HG03060 (cell line): Measurements from ENCODE around the gene PDILT.

ENCODE experiments used
- ATAC-seq: cut with Tn5 transposase; IDR thresholded peaks from one replicate; pipeline ENCODE4 v1.9.1; 2021; ENCODE audit warnings: low read depth, moderate number of reproducible peaks; ENCODE audit not compliant: unreplicated experiment

PDILT gene

GRCh38 chr16:20369452-20370054, 35.0 kb downstream of the PDILT start:
- no peak for ATAC-seq

GRCh38 chr16:20364051-20364450, 40.5 kb downstream of the PDILT start:
- ATAC-seq, result no peak

- no peak for ATAC-seq
Observed at GRCh38 chr16:20363191-20363590, 41.3 kb downstream of the PDILT start.

- no peak for ATAC-seq
Observed at GRCh38 chr16:20359997-20360396, 44.5 kb downstream of the PDILT start.

- ATAC-seq, result no peak
Observed at GRCh38 chr16:20355114-20355782, 49.3 kb downstream of the PDILT start.

- no peak for ATAC-seq
Observed at GRCh38 chr16:20353379-20353778, 51.2 kb downstream of the PDILT start.

GRCh38 chr16:20352615-20353014, 51.9 kb downstream of the PDILT start, which contains the start of gene UMOD:
TSS of gene UMOD (minus strand) at chr16:20352715. CDS start at chr16:20350737, 1,978 bp downstream.
- ATAC-seq, result no peak

- ATAC-seq, result no peak
Observed at GRCh38 chr16:20349615-20350014, 54.9 kb downstream of the PDILT start.

GRCh38 chr16:20348365-20349185, 56.0 kb downstream of the PDILT start:
- ATAC-seq, result no peak

- ATAC-seq, result no peak
Observed at GRCh38 chr16:20347666-20348364, 56.7 kb downstream of the PDILT start.

- no peak for ATAC-seq
Observed at GRCh38 chr16:20344611-20345010, 59.9 kb downstream of the PDILT start.

- ATAC-seq, result no peak
Observed at GRCh38 chr16:20339744-20340143, 64.8 kb downstream of the PDILT start.

- no peak for ATAC-seq
Observed at GRCh38 chr16:20336955-20337354, 67.6 kb downstream of the PDILT start.

GRCh38 chr16:20334396-20334795, 70.1 kb downstream of the PDILT start:
- no peak for ATAC-seq

- no peak for ATAC-seq
Observed at GRCh38 chr16:20333120-20333519, 71.4 kb downstream of the PDILT start.

GRCh38 chr16:20332411-20332810, 72.1 kb downstream of the PDILT start:
- ATAC-seq, result no peak

- no peak for ATAC-seq
Observed at GRCh38 chr16:20331635-20332034, 72.9 kb downstream of the PDILT start.

- ATAC-seq, result no peak
Observed at GRCh38 chr16:20329392-20330138, 75.0 kb downstream of the PDILT start.

GRCh38 chr16:20327444-20328041, 77.0 kb downstream of the PDILT start, which contains the start of gene GP2:
TSS of gene GP2 (minus strand) at chr16:20327513. CDS start at chr16:20326431, 1,082 bp downstream.
- ATAC-seq, result no peak

- ATAC-seq, result no peak
Observed at GRCh38 chr16:20326321-20326720, 78.2 kb downstream of the PDILT start.
